ENCODE results near the gene POLN. TPM values are rescaled to one million over a fixed set of nuclear protein-coding genes. Genes with fewer than 3 reads are reported as not detected.

Gene POLN
- total RNA-seq, 2 experiments from 2014 or later = 0.92 to 1.0 TPM

GRCh38 chr4:2071252-2071911 is 170.5 kb downstream of the POLN start:
- Mint-ChIP-seq H3K27ac (no peak overlapping the region), H3K36me3 (no peaks in the 10 kb centered on the region), H3K9me3 (no peaks in the 10 kb centered on the region), H3K4me3 (no peak overlapping the region), H3K27me3 (no peaks in the 10 kb centered on the region), H3K4me1 (no peaks in the 10 kb centered on the region)
- DNase-seq = no peak

- Mint-ChIP-seq H3K4me1 (no peaks in the 10 kb centered on the region), H3K4me3 (no peak overlapping the region), H3K27ac (no peak overlapping the region), H3K27me3 (no peaks in the 10 kb centered on the region), H3K36me3 (no peaks in the 10 kb centered on the region), H3K9me3 (no peaks in the 10 kb centered on the region)
- DNase-seq = no peak
These were observed 171.3 kb downstream of the POLN start for GRCh38 chr4:2070421-2071251.

DNA sequence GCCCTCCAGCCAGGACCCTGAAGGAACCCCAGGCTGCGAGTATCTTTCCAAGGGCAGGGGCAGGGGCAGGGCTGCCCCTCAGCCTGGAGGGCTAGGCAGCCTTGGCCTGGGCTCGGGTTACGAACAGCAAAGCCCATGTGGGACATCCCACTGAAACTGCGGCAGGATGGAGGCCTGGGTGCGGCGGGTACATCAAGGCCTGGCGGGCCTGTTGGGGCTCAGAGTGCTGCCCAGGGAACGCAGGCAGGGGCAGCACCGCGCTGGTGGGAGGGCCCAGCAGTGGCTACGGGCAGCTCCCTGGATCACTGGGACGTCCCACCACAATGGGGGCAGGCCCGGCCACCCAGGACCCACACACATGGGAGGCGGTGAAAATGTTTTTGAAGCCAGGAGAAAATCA is 171.9 kb downstream of the POLN start:
- Mint-ChIP-seq H3K27ac (no peak overlapping the region), H3K36me3 (no peaks in the 10 kb centered on the region), H3K27me3 (no peaks in the 10 kb centered on the region), H3K9me3 (no peaks in the 10 kb centered on the region), H3K4me3 (no peak overlapping the region), H3K4me1 (no peaks in the 10 kb centered on the region)
- DNase-seq = no peak

- Mint-ChIP-seq H3K27ac (no peak overlapping the region), H3K36me3 (no peaks in the 10 kb centered on the region), H3K27me3 (no peaks in the 10 kb centered on the region), H3K4me3 (no peak overlapping the region), H3K9me3 (no peaks in the 10 kb centered on the region), H3K4me1 (no peaks in the 10 kb centered on the region)
- no peak for DNase-seq
These were observed 172.6 kb downstream of the POLN start for GRCh38 chr4:2069161-2069971.

- Mint-ChIP-seq H3K4me3 (no peak overlapping the region), H3K36me3 (no peaks in the 10 kb centered on the region), H3K27ac (no peak overlapping the region), H3K9me3 (no peaks in the 10 kb centered on the region), H3K4me1 (no peaks in the 10 kb centered on the region), H3K27me3 (no peaks in the 10 kb centered on the region)
- no peak for DNase-seq
These were observed 173.4 kb downstream of the POLN start for GRCh38 chr4:2068566-2068965.

GRCh38 chr4:2068198-2068470 is 173.8 kb downstream of the POLN start:
- Mint-ChIP-seq H3K36me3 (no peaks in the 10 kb centered on the region), H3K4me1 (no peaks in the 10 kb centered on the region), H3K27me3 (no peaks in the 10 kb centered on the region), H3K27ac (no peak overlapping the region), H3K4me3 (no peak overlapping the region), H3K9me3 (no peaks in the 10 kb centered on the region)
- no peak for DNase-seq

DNA sequence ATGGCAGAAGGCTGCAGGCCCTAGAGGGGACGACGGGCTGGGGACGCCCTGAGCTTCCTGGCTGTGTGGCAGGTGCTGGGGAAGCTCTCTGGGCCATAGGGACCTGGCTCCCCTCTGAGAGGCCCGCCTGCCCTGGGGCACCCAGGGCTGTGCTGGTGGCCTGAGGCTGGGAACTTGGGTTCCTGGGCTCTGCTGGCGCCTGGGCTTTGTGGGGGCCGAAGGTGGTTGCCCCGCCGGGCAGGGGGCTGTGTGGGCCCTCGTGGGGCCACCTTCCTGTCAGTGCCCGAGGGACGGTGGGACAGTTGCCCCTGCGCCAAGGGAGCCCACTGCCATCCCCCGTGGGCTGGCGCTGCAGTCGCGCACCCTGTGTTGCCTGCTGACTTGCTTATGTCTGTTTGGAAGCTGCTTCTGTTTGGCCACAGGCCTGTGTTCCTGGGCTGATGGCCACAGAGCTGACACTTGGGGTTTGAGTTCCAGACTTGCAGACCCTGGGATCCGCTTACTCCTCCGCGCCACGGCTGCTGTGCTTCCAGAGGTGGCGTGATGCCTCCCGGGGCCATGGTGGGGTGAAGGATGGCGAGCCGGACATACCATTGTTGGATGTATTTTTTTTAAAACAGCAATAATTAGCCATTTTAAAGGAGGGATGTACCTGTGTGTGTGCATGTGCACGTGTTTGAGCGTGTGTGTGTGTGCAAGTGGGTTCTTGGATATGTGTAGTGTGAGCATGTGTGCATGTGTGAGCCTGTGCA is 174.3 kb downstream of the POLN start:
- no peak overlapping the region for H3K27ac Mint-ChIP-seq
- H3K9me3 Mint-ChIP-seq = no peaks in the 10 kb centered on the region

DNA sequence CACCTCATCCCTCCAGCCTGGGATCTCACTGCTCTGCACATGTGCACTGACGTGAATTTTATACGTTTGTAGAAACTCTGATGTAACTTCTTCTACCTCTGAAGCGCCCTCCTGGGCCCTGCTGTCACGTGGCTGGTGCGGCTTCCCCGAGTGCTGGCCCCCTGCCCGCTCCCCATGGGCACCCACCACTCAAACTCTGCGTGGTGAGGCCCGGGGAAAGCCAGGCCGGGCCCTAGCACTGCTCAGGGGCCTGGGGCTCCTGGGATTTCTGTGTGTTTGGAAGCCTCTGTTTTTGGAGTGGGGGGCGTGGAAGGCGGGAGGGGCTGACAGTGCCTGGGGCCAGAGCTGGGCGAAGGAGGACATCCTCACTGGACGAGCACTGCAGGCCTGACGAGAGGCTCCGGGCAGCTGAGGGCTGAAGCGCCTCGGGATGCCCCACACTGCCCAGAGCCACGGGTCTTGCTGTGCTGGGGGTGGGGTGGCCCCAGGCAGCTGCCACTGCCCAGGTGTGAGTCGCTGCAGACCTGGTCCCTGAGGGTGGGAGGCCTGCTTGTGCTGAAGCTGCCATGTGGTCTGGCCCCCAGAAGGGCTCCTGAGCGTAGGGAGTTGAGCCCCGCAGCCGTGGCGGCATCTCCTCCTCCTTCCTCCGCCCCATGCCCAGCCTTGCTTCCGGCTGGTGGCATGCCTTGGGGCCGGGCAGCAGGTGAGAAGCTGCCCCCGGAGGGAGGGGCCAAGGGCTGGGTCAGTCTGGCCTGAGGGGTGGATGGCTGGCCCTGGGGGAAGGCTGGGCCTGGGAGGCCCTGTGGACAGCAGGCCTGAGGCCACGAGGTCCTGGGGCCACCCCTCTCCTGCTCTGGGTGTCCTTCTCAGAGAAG is 175.1 kb downstream of the POLN start:
- no peak for DNase-seq
- H3K9me3 Mint-ChIP-seq = no peaks in the 10 kb centered on the region
- no peaks in the 10 kb centered on the region for H3K36me3 Mint-ChIP-seq
- H3K4me1 Mint-ChIP-seq = no peaks in the 10 kb centered on the region
- peaks cover 6% of the 10 kb centered on the region for H3K27me3 Mint-ChIP-seq
- no peak overlapping the region for H3K27ac Mint-ChIP-seq
- no peak overlapping the region for H3K4me3 Mint-ChIP-seq

More for the DNA sequence above, 174.3 kb downstream of the POLN start:
- no peak for DNase-seq
- H3K4me1 Mint-ChIP-seq = no peaks in the 10 kb centered on the region
- no peaks in the 10 kb centered on the region for H3K27me3 Mint-ChIP-seq
- no peaks in the 10 kb centered on the region for H3K36me3 Mint-ChIP-seq
- H3K4me3 Mint-ChIP-seq = no peak overlapping the region

DNA sequence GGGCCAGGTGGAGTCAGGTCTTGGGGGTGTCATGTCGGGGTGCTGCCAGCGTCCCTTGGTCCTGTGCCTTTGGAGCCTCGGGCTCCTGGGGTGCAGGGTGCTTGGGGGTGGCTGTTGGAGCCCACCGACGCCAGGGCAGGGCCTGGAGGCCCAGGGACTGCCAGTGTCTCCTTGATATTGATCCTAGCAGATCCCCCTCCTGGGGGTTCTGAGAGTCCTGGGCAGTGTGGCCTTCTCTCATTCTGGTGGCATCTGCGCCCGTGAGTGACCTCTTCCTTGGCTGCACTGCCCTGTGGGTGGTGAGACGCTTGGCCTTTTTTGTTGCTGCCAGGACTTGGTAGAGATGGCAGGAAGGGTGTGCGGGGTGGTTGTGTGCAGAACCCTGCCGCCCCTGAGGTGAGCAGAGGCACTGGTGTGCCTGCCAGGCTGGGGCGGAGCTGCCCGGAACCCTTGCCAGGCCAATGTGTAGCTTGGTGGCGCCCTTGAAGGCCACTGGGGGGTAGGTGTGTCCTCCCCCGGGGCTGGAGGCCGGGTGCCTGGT is 175.8 kb downstream of the POLN start:
- H3K4me3 Mint-ChIP-seq = no peak overlapping the region

GRCh38 chr4:2065106-2065930 is 176.6 kb downstream of the POLN start:
- Mint-ChIP-seq H3K9me3 (no peaks in the 10 kb centered on the region), H3K4me3 (no peak overlapping the region), H3K4me1 (no peaks in the 10 kb centered on the region), H3K27me3 (peaks cover 12% of the 10 kb centered on the region), H3K36me3 (no peaks in the 10 kb centered on the region), H3K27ac (no peak overlapping the region)
- DNase-seq = no peak

More for the DNA sequence above, 175.8 kb downstream of the POLN start:
- Mint-ChIP-seq H3K27ac (no peak overlapping the region), H3K27me3 (peaks cover 12% of the 10 kb centered on the region), H3K9me3 (no peaks in the 10 kb centered on the region), H3K36me3 (no peaks in the 10 kb centered on the region), H3K4me1 (no peaks in the 10 kb centered on the region)
- DNase-seq = no peak

DNA sequence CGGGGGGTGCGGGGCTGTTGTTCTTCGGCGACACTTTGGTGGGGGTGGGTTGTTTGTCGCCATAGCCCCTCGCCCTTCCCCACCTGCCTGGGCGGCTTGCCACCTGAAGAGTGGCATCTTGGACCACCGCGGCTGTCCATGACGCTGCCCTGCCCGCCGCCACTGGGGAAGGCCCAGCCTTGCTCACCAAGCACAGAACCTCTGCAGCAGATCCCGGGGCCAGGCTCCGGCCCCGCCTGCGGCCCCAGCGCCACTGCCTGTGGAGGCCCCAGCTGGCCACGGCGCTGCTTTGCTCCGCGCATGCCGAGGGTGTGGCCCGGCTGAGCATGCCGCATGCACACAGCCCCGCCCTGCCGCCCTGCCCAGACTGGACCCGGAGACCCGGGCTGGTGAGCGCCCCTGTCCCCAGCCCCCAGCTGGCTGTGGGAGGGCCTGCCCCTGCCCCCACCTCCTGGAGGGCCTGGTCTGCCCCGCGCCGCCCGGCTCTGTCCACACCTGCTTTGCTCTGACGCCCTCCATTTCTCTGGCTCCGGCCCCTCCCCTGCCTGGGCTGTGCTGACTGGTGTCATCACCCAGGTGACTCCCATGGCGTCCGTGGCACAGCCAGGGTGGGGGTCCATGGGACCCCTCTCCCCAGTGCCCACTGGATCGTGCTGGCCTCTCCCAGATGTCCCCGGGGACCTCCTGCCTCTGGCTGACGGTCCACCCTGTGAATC is 177.5 kb downstream of the POLN start:
- H3K4me1 Mint-ChIP-seq = no peaks in the 10 kb centered on the region
- peaks cover 12% of the 10 kb centered on the region for H3K27me3 Mint-ChIP-seq
- H3K36me3 Mint-ChIP-seq = no peaks in the 10 kb centered on the region
- no peak overlapping the region for H3K4me3 Mint-ChIP-seq
- DNase-seq = no peak
- no peaks in the 10 kb centered on the region for H3K9me3 Mint-ChIP-seq
- no peak overlapping the region for H3K27ac Mint-ChIP-seq

DNA sequence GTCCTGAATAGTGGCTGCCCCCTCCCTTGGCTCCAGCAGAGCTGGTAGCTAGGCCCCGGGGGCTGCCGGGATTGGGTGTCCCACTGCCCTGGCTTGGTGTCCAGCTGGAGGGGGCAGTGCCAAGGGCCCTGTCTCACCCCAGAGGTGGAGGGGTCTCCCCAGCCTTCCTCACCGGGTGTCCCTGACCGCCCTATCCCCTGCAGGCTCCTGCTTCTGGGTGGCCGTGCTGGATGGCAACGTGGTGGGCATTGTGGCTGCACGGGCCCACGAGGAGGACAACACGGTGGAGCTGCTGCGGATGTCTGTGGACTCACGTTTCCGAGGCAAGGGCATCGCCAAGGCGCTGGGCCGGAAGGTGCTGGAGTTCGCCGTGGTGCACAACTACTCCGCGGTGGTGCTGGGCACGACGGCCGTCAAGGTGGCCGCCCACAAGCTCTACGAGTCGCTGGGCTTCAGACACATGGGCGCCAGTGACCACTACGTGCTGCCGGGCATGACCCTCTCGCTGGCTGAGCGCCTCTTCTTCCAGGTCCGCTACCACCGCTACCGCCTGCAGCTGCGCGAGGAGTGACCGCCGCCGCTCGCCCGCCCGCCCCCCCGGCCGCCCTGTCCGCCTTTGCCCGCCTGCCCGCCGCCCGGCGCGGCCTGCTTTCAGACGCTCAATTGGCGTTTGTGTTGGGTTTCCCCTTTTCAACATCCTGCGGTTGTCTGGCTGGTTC is 178.2 kb downstream of the POLN start:
- no peak overlapping the region for H3K4me3 Mint-ChIP-seq
- H3K4me1 Mint-ChIP-seq = no peaks in the 10 kb centered on the region
- H3K27me3 Mint-ChIP-seq = peaks cover 12% of the 10 kb centered on the region
- H3K9me3 Mint-ChIP-seq = no peaks in the 10 kb centered on the region
- H3K27ac Mint-ChIP-seq = no peak overlapping the region
- no peaks in the 10 kb centered on the region for H3K36me3 Mint-ChIP-seq
- no peak for DNase-seq
